Neural crest cell (in vitro differentiated cells): ENCODE results near the gene EMC10. TPM values are rescaled to one million over a fixed set of nuclear protein-coding genes. Genes with fewer than 3 reads are reported as not detected.

ENCODE experiments used
- DNase-seq: peaks from one replicate; pipeline ENCODE4 v3.0.0; 2021; ENCODE audit warnings: low read depth, mixed read lengths, low spot score
- H3K27ac Mint-ChIP-seq: one replicate; pipeline ENCODE4 v1.8.0; 2021; ENCODE audit warnings: mild to moderate bottlenecking, mixed read lengths; ENCODE audit not compliant: unreplicated experiment
- H3K27me3 Mint-ChIP-seq: 2 replicates; pipeline ENCODE4 v1.8.0; 2021; ENCODE audit warnings: low read depth, mild to moderate bottlenecking, mixed read lengths
- H3K36me3 Mint-ChIP-seq: 2 replicates; pipeline ENCODE4 v1.8.0; 2021; ENCODE audit warnings: low read depth, mild to moderate bottlenecking, mixed read lengths
- H3K4me1 Mint-ChIP-seq: 2 replicates; pipeline ENCODE4 v1.8.0; 2021; ENCODE audit warnings: mixed read lengths
- H3K4me3 Mint-ChIP-seq: one replicate; pipeline ENCODE4 v1.8.0; 2021; ENCODE audit warnings: mild to moderate bottlenecking, mixed read lengths
- H3K9me3 Mint-ChIP-seq: 2 replicates; pipeline ENCODE4 v1.8.0; 2021; ENCODE audit warnings: mixed read lengths
- CTCF ChIP-seq: fragments of 200-600 bp; sonication (generic); conservative IDR thresholded peaks from 2 replicates; pipeline ENCODE4 v1.5.0; 2021; ENCODE audit warnings: antibody characterized with exemption, mild to moderate bottlenecking
- total RNA-seq: library from RNA; stranded (reverse); gene quantifications from 2 replicates; pipeline ENCODE4 v1.2.1, GENCODE V29; 2021

EMC10 gene
- total RNA-seq, 1 donor from 2014 or later: 129 TPM

GRCh38 chr19:50457300-50457699, 19.0 kb upstream of the EMC10 start:
- no peak for DNase-seq
- no peak for TF ChIP-seq CTCF
- H3K4me1 Mint-ChIP-seq: peaks cover 6% of the 10 kb centered on the region
- no peaks in the 10 kb centered on the region for H3K36me3 Mint-ChIP-seq
- H3K27ac Mint-ChIP-seq: no peak overlapping the region
- H3K9me3 Mint-ChIP-seq: peaks cover 11% of the 10 kb centered on the region
- H3K27me3 Mint-ChIP-seq: peaks cover 14% of the 10 kb centered on the region
- no peak overlapping the region for H3K4me3 Mint-ChIP-seq

GRCh38 chr19:50458396-50459066, 17.8 kb upstream of the EMC10 start:
- Mint-ChIP-seq H3K4me1 (peaks cover 6% of the 10 kb centered on the region), H3K4me3 (no peak overlapping the region), H3K27ac (no peak overlapping the region), H3K36me3 (no peaks in the 10 kb centered on the region), H3K9me3 (peaks cover 11% of the 10 kb centered on the region), H3K27me3 (peaks cover 14% of the 10 kb centered on the region)
- TF ChIP-seq CTCF: no peak
- DNase-seq: no peak

GRCh38 chr19:50459067-50459456, 17.2 kb upstream of the EMC10 start:
- no peak for TF ChIP-seq CTCF
- H3K27ac Mint-ChIP-seq: no peak overlapping the region
- no peak overlapping the region for H3K4me3 Mint-ChIP-seq
- peaks cover 14% of the 10 kb centered on the region for H3K27me3 Mint-ChIP-seq
- peaks cover 8% of the 10 kb centered on the region for H3K4me1 Mint-ChIP-seq
- DNase-seq: no peak
- no peaks in the 10 kb centered on the region for H3K36me3 Mint-ChIP-seq
- H3K9me3 Mint-ChIP-seq: peaks cover 11% of the 10 kb centered on the region

- no peak for DNase-seq
- H3K36me3 Mint-ChIP-seq: no peaks in the 10 kb centered on the region
- H3K4me1 Mint-ChIP-seq: peaks cover 10% of the 10 kb centered on the region
- H3K9me3 Mint-ChIP-seq: peaks cover 11% of the 10 kb centered on the region
- no peak overlapping the region for H3K27ac Mint-ChIP-seq
- peaks cover 14% of the 10 kb centered on the region for H3K27me3 Mint-ChIP-seq
- TF ChIP-seq CTCF: no peak
- H3K4me3 Mint-ChIP-seq: no peak overlapping the region
These were observed 16.7 kb upstream of the EMC10 start for GRCh38 chr19:50459638-50460037.

GRCh38 chr19:50460161-50460765, 16.0 kb upstream of the EMC10 start:
- TF ChIP-seq CTCF: no peak
- Mint-ChIP-seq H3K9me3 (peaks cover 8% of the 10 kb centered on the region), H3K4me1 (peaks cover 10% of the 10 kb centered on the region), H3K4me3 (no peak overlapping the region), H3K27me3 (peaks cover 14% of the 10 kb centered on the region), H3K27ac (no peak overlapping the region), H3K36me3 (no peaks in the 10 kb centered on the region)
- DNase-seq: no peak
